ENCODE data around the gene KRTAP4-16. TPM values are rescaled to one million over a fixed set of nuclear protein-coding genes. Genes with fewer than 3 reads are reported as not detected.

The KRTAP4-16 gene
- not detected in 2 replicates for total RNA-seq (2021)
- Bru-seq, nascent RNA = not detected
- BruChase-seq, experiment 1, labeled RNA remaining after a 2-hour chase = not detected
- BruChase-seq, experiment 2, labeled RNA remaining after a 6-hour chase = not detected
- long read RNA-seq = 0 reads

GRCh38 chr17:41101586-41102259, at the start of gene KRTAP4-16:
Gene KRTAP4-16 (minus strand): TSS chr17:41102209. CDS start chr17:41102209, 0 bp downstream.
- no peaks in the 10 kb centered on the region for H3K9me3 ChIP-seq (ENCODE audit: insufficient read depth, low read depth)

GRCh38 chr17:41151525-41151924, 49.5 kb upstream of the KRTAP4-16 start:
- no peak overlapping the region for H3K4me3 ChIP-seq
- no peak overlapping the region for H3K27ac ChIP-seq
- H2AFZ ChIP-seq = no peak overlapping the region
- H3K4me1 ChIP-seq (replicated peaks; ENCODE audit: insufficient read depth) = no peaks in the 10 kb centered on the region
- no peaks in the 10 kb centered on the region for H3K27me3 ChIP-seq (ENCODE audit: insufficient read depth, low read depth)
- no peaks in the 10 kb centered on the region for H3K79me2 ChIP-seq (ENCODE audit: low read depth)
- H3K9me3 ChIP-seq (ENCODE audit: insufficient read depth, low read depth) = peaks cover 3% of the 10 kb centered on the region; the same call in 1 of the 2 replicates
- no TSS peak for BruUV-seq (replicated peaks)
- CTCF ChIA-PET = no interaction called here
- no peak for DNase-seq
- intact Hi-C loops (cut with micrococcal nuclease; ENCODE audit: unreplicated experiment) = no loop called here
- TF ChIP-seq CTCF (conservative IDR thresholded peaks at IDR 0.05) = no peak
- no peak for TF ChIP-seq EZH2 (IDR thresholded peaks at IDR 0.05; ENCODE audit: low read depth)
- POLR2A ChIA-PET (ENCODE audit: unreplicated experiment) = no interaction called here
- H3K4me2 ChIP-seq = no peak overlapping the region
- H4K20me1 ChIP-seq (ENCODE audit: insufficient read depth) = no peaks in the 10 kb centered on the region
- no peaks in the 10 kb centered on the region for H3K9me2 ChIP-seq (ENCODE audit: insufficient read depth)
- H3K36me3 ChIP-seq (ENCODE audit: low read depth) = no peaks in the 10 kb centered on the region
- no peaks in the 10 kb centered on the region for H3F3A ChIP-seq (ENCODE audit: insufficient read depth, low read depth)

More at GRCh38 chr17:41101586-41102259, at the start of gene KRTAP4-16:
- peaks cover 47% of the 10 kb centered on the region for H3K4me1 ChIP-seq (replicated peaks; ENCODE audit: insufficient read depth)
- H3K36me3 ChIP-seq (ENCODE audit: low read depth) = no peaks in the 10 kb centered on the region
- intact Hi-C loops (cut with micrococcal nuclease; ENCODE audit: unreplicated experiment) = no loop called here
- TF ChIP-seq CTCF (conservative IDR thresholded peaks at IDR 0.05) (no peak), EZH2 (IDR thresholded peaks at IDR 0.05; ENCODE audit: low read depth) (no peak)
- H4K20me1 ChIP-seq (ENCODE audit: insufficient read depth) = no peaks in the 10 kb centered on the region
- H3K4me2 ChIP-seq = no peak within 1 kb of the TSS
- no peak within 1 kb of the TSS for H3K27ac ChIP-seq
- H3K9me2 ChIP-seq (ENCODE audit: insufficient read depth) = no peaks in the 10 kb centered on the region
- H3K27me3 ChIP-seq (ENCODE audit: insufficient read depth, low read depth) = no peaks in the 10 kb centered on the region
- no peaks in the 10 kb centered on the region for H3K79me2 ChIP-seq (ENCODE audit: low read depth)
- POLR2A ChIA-PET (ENCODE audit: unreplicated experiment) = no interaction called here
- H2AFZ ChIP-seq = no peak within 1 kb of the TSS
- DNase-seq = no peak
- H3K4me3 ChIP-seq = no peak within 1 kb of the TSS
- CTCF ChIA-PET = no interaction called here
- H3F3A ChIP-seq (ENCODE audit: insufficient read depth, low read depth) = peaks cover 22% of the 10 kb centered on the region; the same call in 1 of the 2 replicates
- BruUV-seq (replicated peaks) = no TSS peak

GRCh38 chr17:41150026-41150425, 48.0 kb upstream of the KRTAP4-16 start:
- H3K4me1 ChIP-seq (replicated peaks; ENCODE audit: insufficient read depth) = no peaks in the 10 kb centered on the region
- ChIA-PET CTCF (no interaction called here), POLR2A (ENCODE audit: unreplicated experiment) (no interaction called here)
- no peaks in the 10 kb centered on the region for H4K20me1 ChIP-seq (ENCODE audit: insufficient read depth)
- DNase-seq = no peak
- no peaks in the 10 kb centered on the region for H3K36me3 ChIP-seq (ENCODE audit: low read depth)
- intact Hi-C loops (cut with micrococcal nuclease; ENCODE audit: unreplicated experiment) = no loop called here
- peaks cover 3% of the 10 kb centered on the region; the same call in 1 of the 2 replicates for H3K9me3 ChIP-seq (ENCODE audit: insufficient read depth, low read depth)
- BruUV-seq (replicated peaks) = no TSS peak
- H3F3A ChIP-seq (ENCODE audit: insufficient read depth, low read depth) = no peaks in the 10 kb centered on the region
- H3K4me3 ChIP-seq = no peak overlapping the region
- no peaks in the 10 kb centered on the region for H3K79me2 ChIP-seq (ENCODE audit: low read depth)
- no peaks in the 10 kb centered on the region for H3K9me2 ChIP-seq (ENCODE audit: insufficient read depth)
- H3K27me3 ChIP-seq (ENCODE audit: insufficient read depth, low read depth) = no peaks in the 10 kb centered on the region
- no peak overlapping the region for H2AFZ ChIP-seq
- H3K27ac ChIP-seq = no peak overlapping the region
- TF ChIP-seq CTCF (conservative IDR thresholded peaks at IDR 0.05) = no peak
- no peak for TF ChIP-seq EZH2 (IDR thresholded peaks at IDR 0.05; ENCODE audit: low read depth)
- H3K4me2 ChIP-seq = no peak overlapping the region

Measured in PC-9 (cell line).